ENCODE results near the gene RICTOR.
A peak's percentile ranks its signal among the peaks of the same experiment; 100 is the strongest.

Gene RICTOR, protein sequence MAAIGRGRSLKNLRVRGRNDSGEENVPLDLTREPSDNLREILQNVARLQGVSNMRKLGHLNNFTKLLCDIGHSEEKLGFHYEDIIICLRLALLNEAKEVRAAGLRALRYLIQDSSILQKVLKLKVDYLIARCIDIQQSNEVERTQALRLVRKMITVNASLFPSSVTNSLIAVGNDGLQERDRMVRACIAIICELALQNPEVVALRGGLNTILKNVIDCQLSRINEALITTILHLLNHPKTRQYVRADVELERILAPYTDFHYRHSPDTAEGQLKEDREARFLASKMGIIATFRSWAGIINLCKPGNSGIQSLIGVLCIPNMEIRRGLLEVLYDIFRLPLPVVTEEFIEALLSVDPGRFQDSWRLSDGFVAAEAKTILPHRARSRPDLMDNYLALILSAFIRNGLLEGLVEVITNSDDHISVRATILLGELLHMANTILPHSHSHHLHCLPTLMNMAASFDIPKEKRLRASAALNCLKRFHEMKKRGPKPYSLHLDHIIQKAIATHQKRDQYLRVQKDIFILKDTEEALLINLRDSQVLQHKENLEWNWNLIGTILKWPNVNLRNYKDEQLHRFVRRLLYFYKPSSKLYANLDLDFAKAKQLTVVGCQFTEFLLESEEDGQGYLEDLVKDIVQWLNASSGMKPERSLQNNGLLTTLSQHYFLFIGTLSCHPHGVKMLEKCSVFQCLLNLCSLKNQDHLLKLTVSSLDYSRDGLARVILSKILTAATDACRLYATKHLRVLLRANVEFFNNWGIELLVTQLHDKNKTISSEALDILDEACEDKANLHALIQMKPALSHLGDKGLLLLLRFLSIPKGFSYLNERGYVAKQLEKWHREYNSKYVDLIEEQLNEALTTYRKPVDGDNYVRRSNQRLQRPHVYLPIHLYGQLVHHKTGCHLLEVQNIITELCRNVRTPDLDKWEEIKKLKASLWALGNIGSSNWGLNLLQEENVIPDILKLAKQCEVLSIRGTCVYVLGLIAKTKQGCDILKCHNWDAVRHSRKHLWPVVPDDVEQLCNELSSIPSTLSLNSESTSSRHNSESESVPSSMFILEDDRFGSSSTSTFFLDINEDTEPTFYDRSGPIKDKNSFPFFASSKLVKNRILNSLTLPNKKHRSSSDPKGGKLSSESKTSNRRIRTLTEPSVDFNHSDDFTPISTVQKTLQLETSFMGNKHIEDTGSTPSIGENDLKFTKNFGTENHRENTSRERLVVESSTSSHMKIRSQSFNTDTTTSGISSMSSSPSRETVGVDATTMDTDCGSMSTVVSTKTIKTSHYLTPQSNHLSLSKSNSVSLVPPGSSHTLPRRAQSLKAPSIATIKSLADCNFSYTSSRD (N-terminal part only)
- total RNA-seq, result 201 to 279 (median 236) reads per million in 4 donors

DNA sequence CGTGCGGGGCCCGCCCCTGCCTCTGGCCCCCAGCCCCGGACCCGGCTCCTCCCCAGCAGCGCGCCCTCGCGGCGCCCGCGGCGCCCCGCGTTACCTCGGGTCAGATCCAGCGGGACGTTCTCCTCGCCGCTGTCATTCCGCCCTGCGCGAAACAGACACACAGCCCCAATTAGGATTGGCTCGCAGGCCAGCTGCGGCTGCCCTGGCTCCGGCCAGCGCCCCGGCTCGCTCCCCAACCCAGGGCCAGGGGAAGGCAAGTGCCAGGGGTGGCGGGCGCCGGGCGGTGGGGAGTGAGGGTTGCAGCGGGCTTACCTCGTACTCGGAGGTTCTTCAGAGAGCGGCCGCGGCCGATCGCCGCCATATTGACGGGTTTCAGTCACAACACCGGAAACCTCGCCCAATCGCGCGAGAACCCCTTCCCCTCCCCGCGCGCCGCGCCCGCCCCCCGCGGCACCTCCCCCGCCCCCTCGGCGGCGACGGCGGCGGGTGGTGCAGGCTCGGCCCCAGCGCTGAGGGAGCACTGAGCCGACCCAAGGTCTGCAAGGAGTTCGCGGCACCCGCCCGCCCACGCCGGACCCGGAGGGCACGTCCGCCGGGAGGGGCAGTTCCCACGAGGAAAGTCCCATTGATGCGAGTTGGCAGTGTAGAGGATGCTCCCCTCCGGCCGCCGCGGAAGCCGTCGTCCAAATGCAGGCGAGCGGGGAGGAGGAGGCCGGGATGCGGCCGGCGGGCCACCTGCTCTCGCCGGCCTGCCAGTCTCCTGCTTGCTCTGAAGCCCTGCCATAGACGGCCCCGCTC is at the start of gene RICTOR:
Gene RICTOR, minus strand, starts transcription at position 383 of the 798 bp plus-strand sequence. Its CDS starts 22 bp downstream, at position 361.
- DNase-seq, result peak; percentile 78 to 89 (median 88)

DNA sequence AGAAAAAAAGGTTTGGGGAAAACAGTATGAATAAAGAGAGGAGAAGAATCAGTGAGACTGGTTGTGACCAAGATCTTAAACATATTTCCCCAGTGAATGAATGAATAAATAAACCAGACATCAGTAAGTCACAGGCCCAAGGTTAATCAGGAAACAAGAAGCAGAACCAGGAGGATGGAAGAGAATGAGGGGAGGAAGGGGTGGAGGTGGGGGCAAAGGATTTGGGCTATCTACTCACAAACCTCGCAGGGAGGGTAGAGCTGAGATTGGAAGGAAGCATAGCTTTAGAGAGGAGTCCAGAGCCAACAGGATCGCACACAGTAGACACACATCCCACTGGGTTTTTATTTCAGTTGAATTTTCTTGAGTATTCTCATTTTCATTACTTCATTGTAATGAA is 47.7 kb upstream of the RICTOR start:
- DNase-seq, result no peak

DNA sequence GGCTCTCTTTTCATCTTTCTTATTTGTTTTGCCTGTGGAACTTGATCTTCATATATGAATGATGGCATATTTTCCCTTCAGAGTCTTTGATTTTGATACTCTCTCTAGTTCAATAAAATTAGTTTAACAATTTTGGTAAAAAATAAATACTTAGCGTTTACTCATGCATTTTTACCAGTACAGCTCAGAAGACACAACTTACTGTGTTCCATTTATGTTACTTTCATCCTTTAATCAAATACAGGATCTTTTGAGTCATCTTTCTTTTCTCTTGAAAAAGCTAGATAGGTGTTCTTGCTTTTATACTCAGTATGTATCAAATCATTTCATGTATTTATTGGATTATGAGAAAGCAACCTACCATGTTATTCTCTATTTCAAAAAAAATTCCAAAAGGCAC is 47.1 kb upstream of the RICTOR start:
- DNase-seq, result no peak

DNA sequence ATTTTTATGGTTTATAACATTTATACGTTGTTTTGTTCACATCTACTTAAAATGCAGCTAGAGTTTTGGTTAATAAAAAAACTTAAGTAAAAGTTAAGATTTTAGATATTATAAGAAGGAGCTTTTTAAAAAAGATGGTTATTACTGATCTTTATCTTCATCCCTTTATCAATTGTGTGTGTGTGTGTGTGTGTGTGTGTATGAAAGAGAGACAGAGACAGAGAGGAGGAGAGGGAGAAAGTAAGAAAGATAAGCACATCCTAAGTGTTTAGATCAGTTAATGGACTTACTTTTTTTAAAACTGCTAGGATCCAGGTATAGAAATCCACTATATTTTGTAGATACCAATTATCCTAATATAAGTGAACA is 45.8 kb upstream of the RICTOR start:
- no peak for DNase-seq

DNA sequence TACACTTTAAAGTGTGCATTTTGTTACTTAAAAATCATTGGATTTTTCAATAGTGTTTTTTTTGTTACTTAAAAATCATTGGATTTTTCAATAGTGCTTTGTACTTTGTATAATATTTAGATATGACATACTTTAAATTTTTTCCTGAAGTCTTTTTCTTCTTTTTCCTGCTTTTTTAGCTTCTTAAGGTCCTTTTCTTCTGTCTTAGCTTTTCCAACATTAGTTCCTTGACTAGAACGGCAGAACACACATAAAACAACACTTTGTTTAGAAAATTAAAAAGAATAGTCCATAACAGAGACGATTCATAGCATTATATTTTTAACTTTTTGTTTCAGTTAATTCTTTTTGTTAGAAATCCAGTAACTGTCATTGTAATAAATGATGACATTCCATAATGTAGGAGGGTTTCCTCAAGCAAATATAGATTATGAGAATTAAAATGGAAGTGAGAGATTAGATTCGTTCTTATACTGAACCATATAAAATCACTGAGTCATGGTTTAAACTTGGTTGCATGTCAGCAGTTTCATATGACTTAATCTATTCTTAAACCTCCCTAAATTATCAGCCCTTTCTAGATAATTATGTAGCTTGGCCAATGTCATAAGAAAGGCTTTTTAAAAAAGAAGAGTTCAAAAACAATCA is 45.3 kb upstream of the RICTOR start:
- DNase-seq, result no peak

DNA sequence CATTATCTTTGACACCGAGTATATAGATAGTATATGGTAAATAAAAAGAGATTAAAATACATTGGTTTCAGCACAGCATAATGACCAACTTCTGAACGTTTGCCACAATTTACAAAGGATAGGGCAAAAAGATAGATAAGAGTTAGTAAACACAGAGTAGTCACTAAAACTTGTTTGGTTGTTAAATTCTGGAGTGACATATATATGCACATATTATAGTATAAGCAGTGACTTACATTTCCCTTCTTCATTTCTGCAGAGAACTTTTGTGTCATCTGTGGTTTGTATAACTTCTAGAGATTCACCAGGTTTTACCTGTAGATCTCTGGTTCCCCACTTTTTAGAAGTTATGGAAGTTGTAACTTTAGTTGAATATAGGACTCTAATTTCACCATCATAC is 44.4 kb upstream of the RICTOR start:
- no peak for DNase-seq

DNA sequence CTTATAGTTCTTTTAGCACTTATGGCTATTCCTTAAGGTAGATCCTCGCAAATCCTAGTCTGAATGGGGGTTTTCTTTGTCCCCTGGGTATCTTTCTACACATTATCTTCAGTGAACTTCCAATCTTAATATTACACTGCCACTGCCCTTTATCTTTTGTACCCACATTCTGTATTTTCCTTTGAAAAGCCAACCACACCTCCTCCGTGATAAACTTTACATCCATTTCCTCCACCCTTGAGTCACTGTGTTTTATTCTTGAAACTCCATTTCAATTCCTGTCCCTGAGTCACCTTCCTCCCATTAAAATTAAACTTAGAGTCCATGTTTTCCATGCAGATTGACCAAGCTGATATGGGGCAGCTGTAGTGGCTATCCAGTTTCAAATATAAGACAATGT is 43.2 kb upstream of the RICTOR start:
- DNase-seq, result no peak

DNA sequence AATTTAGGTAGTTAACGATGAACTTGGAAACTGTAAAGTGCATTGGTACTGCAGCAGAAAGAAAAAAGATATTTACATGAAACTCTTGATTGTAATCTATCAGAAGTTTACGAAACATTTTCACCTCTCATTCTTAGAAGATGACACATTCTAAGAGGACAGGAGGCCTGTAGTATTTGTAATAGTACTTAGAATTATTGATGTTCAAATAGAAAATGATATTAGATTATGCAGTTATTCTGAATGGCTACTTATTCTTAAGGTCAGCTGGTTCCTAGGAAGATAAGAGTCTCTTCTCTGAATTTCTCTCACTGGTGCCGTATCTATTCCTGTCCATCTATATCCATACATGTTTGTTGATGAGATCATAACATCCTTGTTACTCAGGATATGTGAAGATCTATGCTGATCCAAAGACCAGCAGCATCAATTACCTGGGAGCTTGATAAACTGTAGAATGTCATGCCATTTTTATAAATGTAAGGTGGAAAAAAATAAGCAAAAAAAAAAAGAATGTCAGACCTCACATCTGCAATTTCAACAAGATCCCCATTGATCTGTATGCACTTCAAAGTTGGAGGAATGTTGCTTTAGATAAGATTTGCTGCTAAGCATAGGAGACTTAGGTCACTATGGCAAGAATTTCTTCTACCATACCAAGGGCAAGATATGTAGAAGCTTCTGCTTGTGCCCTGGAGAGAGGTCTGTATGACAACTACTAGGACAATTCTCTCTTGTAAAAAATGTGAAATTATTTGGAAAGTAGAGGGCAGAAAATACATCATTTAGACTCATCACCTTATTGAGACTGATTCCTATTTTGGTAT is 42.4 kb upstream of the RICTOR start:
- DNase-seq, result no peak

DNA sequence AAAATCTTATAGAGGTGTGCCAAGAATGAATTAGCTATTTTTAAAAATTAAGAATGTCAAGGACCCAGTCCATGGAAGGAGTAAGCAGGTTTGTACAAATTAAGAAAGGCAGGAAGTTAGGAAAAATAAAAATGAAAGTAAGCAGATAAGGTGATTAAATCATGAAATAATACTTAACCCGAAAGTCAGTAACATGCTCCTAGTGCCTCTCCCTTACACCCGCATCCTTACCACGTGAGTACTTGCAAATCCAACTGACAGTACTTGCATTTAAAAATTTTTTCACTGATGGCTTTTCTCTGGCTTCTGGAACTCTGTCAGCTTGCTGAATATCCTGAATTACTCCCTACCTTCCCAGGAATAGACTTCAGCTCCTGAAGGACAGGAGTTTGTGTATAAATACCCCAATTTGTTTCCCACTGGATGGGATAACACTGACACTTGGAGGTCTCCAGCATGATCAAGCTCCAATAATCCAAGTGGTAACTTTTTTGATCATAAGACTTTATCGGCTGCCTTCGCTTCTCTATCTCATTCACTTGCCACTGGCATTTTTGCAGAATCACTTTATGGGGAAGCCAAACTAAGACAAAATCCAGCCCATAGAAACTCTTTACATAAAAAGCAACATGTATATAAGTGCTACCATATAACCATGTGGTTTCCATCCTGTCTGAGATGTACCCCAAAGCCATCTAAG is 41.6 kb upstream of the RICTOR start:
- DNase-seq, result no peak

DNA sequence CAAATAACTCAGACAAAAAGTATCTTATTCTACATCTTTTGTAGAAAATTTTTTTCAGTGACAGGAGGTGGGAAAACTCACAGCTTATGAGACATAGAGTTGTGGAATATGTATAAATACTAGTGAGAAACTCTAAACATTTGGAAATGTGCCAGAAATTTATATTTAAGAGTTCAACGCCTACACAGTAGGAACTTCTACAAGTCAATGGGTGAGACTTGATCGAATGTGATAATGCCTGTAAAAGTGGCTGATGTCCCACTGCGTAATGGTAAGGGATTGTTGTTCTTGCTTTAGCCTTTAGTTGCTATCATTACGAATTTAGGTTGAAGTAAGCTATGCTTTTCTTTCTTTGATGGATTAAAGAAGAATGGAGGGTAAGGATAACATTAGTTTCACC is 40.0 kb upstream of the RICTOR start:
- DNase-seq, result no peak

DNA sequence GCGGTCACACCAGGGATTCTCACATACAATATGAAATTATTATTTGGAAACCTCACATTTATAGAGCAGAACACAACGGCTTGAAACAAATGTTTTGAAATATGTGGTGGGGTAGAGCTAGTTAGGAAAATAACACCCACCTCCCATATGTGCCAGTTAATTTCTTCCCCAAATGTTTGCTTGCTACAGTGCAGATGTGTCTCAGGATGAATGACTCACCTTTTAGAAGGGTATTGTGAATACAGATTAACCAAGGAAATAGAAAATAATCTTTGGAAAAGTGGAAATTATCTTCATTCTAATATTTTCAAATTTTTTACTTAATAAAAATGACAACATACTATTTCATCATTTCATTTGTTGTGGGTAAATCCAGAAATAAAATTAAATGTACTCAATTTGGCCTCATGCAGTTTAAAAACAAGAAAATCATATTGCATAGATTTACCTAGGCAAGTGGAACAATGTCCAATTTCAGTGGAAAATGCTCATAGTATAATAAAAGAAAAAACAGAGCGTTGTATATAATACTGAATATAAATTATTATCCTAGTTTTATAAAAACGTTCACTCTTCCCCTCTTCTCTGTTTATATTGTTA is 39.3 kb upstream of the RICTOR start:
- DNase-seq, result no peak

DNA sequence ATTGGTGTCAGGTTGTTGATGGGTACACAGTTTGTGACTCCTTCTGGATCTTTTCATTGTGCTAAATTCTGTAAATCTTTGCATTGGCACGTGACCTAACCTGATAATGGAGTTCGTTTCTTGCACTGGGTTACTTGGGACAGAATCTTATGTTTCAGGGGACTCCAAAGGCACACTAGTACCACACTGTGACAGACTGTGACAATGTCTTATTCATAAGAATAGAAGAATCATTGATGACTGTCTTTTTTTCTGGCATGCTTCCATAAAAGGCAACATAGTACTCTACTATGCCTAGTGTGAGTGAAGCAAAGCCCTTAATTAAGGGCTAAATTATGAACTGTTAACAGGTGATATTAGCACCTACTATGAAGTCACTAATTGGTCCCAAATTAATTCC is 35.4 kb upstream of the RICTOR start:
- DNase-seq, result no peak

DNA sequence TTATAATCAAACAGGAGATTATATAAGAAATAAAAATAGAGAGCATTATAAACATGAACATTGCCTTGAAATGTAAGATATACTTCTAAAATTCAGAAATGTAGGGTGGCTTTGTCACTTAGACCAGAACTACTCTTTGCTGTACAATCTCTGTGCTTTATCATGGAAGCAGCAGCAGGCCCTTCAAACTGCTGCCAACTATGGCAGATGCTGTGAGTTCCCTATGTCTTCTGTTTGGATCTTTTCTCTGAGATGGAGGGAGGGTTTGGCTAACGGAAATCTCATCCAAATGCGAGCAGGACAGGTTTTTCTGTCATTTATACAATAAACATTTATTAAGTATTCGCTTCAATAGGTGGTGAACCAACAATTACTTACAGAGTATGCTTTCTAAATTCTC is 34.8 kb upstream of the RICTOR start:
- DNase-seq, result no peak

DNA sequence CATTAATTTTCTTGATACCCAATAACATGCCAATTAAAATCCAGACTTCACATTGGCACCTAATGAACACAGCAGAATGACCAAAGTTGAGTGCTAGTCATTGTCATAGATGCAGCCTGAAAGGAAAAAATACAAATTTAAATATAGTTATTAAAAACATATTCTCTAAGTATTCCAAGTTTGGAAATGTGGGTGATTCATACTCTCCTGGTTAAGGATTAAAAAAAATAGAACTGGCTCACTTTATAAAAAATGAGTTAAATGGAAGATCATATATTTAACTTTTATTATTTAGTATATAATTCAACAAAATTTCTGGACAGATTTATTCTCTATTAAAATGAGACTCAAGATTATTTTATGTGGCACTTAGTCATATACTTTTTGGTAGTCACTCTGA is 33.2 kb upstream of the RICTOR start:
- no peak for DNase-seq

DNA sequence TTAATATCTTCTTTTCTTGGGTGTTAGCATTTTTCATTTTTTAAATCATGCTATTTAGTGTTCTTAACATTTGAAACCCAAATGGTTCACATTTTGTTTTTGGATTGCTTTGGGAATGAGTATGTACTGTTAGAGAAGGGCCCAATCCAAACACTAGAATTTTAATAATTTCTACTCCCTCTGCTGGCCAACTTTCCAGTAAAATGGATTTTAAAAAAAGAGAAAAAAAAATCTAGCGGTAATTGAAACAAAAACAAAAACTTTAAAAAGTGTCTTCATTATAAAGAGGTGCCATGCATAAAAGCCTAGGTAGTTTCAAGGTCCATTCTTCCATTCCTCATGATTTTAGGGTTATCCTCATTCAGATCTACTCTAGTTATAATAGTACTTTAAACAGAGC is 32.1 kb upstream of the RICTOR start:
- no peak for DNase-seq

DNA sequence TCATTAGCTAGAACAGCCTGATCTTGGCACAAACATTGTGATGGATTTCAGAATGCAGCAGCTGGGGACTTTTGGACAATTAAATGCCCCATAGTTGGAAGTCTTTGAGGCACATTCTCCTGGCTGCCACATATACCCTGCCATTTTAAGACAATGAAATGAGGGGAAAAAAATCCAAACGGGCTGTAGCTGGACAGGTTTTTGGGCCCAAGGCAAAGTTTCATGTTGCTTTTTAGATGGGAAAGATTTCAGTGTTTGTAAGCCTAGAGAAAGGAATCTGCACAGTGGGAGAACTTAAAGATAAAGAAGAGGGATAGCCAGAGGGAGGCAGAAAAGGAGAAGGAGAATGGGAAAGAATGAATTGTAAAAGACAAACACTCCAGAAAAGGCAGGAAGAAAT is 30.0 kb upstream of the RICTOR start:
- DNase-seq, result no peak

DNA sequence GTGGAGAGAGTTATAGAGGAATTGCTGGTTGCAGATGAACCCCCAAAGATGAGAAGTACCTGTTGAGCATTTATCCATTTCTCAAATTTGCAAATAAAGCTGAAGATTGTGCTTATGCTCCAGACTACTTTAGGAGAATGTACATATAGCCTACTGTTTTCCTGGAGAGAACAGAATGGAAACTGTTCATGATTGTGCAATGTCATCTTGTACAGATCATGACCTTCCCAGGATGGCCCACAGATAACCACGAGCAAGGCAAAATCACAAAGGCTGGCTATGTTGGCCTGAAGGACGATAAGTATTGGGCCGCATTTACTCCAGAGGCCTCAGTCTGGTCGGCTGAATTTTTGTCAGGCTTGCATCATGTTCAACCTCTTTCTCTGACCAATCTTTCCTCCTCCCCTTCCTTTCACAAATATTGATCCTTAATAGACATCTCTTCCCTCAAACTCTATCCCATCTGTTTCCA is 28.5 kb upstream of the RICTOR start:
- DNase-seq, result no peak

DNA sequence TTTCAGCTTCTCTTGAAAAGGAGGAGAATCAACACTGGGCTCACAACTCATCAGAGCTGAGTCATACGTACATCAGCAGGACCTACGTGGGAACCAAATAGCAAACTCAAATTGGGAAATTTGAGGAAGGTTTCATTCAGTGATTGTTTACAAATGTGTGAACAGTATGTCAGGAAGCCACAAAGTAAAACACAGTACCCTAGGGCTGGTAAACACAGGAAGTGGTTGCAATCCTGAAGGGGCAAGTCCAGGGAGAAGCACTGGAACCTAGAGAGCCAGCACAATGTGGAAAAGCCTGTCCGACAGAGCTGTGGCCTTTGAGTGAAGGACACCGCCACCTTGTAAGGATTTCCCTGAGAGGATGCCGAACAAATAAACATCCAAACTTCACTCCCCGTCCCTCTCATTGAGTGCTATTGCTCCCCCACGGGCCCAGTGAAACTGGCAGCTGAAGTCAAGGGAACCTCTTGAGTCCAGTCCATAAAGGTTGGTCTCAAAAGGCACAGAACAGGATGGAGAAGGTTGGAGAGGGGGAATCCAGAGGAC is 26.7 kb upstream of the RICTOR start:
- DNase-seq, result no peak

DNA sequence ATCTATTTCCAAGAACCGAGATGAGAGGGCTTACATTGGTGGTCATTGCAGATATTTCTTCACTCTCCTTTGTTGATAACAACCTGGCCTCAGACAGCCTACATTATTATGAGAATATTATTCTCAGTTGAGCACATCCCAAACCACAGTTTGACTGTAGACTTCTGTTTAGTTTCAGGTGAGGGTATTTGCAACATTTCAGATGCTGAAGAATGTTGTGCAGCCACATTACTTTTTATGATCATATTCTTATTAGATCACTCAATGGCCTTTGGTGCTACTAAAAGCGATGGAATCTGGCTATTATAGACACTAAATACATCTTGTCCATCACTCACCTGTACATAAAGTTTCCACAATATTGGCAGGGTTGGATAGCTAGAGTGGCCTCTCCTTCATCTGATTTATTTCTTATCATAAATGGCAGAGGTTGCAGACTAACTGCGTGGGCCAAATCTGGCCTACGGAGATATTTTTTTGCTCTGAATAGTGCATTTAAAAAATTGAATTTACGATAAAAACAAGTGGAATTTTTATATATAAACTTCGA is 26.2 kb upstream of the RICTOR start:
- DNase-seq, result no peak
